ENCODE measurements around the gene DEDD2.

GRCh38 chr19:42191855-42192254, 25.6 kb downstream of the DEDD2 start:
- TF ChIP-seq CTCF (IDR thresholded peaks at IDR 0.05) (no peak), EP300 (IDR thresholded peaks at IDR 0.05) (no peak), POLR2A (IDR thresholded peaks at IDR 0.05) (no peak)
